Vagina (tissue), 2 donors: ENCODE results near the gene TNFAIP3.

Source experiments
- CTCF ChIP-seq, 3 experiments: fragments of 450-650 bp in 2 of 3; fragments of 200-600 bp in 1 of 3; sonication (generic) in 1 of 3; IDR thresholded peaks; one replicate each; pipeline ENCODE4 v1.5.1; 2017 to 2019; ENCODE audit warnings: antibody characterized with exemption in 3 of 3, mild to moderate bottlenecking in 2 of 3, moderate library complexity in 2 of 3
- POLR2A ChIP-seq, 2 donors: fragments of 450-650 bp; IDR thresholded peaks; one replicate each; pipeline ENCODE4 v1.6.1; 2017; ENCODE audit warnings: antibody characterized with exemption in 2 of 2, mild to moderate bottlenecking in 2 of 2, moderate library complexity in 2 of 2
- POLR2AphosphoS5 ChIP-seq, 2 donors: sonication (generic); formaldehyde crosslinking; IDR thresholded peaks; one replicate each; pipeline ENCODE4 v1.9.0; 2017; ENCODE audit warnings: antibody characterized with exemption in 2 of 2, mild to moderate bottlenecking in 2 of 2, low read depth in 1 of 2; ENCODE audit not compliant: insufficient read depth in 1 of 2

- TF ChIP-seq CTCF (IDR thresholded peaks at IDR 0.05) (no peak), POLR2A (IDR thresholded peaks at IDR 0.05) (no peak), POLR2AphosphoS5 (IDR thresholded peaks at IDR 0.05; ENCODE audit: insufficient read depth in 1 of 2, low read depth in 1 of 2) (no peak)
These were observed 3.7 kb downstream of the TNFAIP3 start for GRCh38 chr6:137870744-137871247.
